GM21390 (cell line): Measurements from ENCODE around the gene MAP2K6.

Experiments
- ATAC-seq: cut with Tn5 transposase; IDR thresholded peaks from one replicate; pipeline ENCODE4 v1.9.1; 2021; ENCODE audit not compliant: unreplicated experiment

The MAP2K6 gene

GRCh38 chr17:69425978-69426377 lies 11.5 kb downstream of the MAP2K6 start:
- ATAC-seq, result no peak

DNA sequence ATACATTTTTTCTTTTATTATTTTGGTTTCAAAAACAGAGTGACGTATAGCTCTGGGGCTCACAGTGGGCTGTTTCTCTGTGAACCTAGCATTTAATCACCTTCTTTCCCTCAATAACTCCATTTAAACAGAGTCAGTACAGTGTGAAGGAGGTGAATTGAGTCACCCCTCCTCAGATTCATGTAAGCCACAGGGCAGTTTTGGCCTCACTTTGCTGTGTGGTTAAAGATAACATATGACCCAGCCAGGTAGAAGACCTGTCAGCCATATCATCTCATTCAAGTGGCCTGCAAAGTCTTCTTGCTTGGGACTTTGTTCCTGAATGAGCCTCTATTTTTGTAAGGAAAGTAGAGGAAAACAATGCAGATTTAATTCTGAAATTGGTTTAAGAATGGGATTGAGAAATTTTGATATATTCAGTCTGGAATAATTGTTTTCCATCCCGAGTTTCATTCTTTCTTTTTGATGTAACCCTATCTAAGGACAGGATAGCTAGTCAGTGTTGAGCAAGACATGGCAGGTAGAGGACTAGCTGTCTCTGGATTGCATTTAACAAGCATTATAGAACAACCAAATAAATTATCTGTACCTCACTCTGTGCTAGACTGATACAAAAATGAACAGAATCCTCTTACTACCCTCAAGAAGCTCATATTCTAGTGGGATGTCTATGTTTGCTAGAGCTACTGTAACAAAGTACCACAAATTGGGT lies 13.1 kb downstream of the MAP2K6 start:
- no peak for ATAC-seq

- peak; percentile 47 for ATAC-seq
Measured at GRCh38 chr17:69428252-69428980, 13.9 kb downstream of the MAP2K6 start.

GRCh38 chr17:69430488-69430887 lies 16.0 kb downstream of the MAP2K6 start:
- peak; percentile 73 for ATAC-seq

DNA sequence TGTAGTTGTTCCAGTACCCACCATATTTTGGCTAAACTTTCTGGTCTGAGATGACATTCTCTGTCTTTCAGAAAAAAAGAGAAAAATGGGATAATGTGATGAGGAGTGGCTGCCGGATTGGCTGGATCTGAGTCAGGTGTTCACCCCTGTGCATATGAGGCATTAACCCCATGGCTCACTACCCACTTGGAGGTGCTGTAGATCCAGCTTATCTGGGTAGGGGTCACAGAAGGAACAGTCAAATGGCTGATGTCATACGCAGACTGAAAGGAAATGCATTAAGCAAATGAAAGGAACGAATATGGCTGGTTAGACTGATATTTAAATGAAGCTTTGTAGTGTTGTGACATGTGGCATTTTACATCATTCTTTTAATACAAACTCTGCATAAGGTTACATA lies 17.3 kb downstream of the MAP2K6 start:
- ATAC-seq, result no peak

GRCh38 chr17:69433093-69433492 lies 18.6 kb downstream of the MAP2K6 start:
- ATAC-seq, result no peak

GRCh38 chr17:69434164-69434579 lies 19.7 kb downstream of the MAP2K6 start:
- no peak for ATAC-seq

GRCh38 chr17:69435971-69436696 lies 21.6 kb downstream of the MAP2K6 start:
- ATAC-seq, result no peak

GRCh38 chr17:69437475-69437874 lies 23.0 kb downstream of the MAP2K6 start:
- ATAC-seq, result no peak

DNA sequence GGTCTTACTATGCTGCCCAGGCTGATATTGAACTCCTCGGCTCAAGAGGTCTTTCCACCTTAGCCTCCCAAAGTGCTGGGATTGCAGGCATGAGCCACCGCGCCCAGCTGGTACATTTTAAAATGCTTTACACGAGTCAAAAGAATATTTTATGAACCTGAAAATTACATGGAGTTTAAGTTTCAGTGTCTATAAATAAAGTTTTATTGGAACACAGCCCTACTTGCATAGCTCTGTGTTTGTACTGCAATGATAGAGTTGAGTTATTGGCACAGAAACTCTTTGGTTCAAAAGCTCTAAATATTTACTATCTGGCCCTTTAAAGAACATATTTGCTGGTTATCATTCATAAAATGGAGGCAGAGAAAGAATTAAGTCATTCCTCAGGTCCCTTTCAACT lies 24.3 kb downstream of the MAP2K6 start:
- no peak for ATAC-seq

- no peak for ATAC-seq
Measured at GRCh38 chr17:69441179-69441578, 26.7 kb downstream of the MAP2K6 start.

DNA sequence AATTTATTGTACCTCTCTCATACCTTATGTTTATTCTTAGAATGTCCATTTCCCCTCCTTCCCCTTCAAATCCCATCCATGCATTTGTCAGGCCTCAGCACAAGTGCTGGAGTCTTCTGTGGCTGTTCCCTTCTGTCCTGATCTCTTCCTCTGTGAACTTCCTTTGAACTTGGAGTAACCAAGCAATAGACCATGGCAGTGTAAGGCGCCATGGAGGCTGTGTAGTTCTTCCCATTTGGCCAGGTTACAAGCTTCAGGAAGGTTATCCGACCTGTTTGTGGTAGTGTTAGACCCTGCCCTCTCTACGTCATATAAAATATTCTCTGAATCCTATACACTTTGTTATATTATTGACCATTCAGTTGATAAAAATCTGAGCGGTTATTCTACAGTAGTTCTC lies 28.6 kb downstream of the MAP2K6 start:
- ATAC-seq, result no peak

GRCh38 chr17:69444023-69444422 lies 29.5 kb downstream of the MAP2K6 start:
- no peak for ATAC-seq

GRCh38 chr17:69445132-69445531 lies 30.6 kb downstream of the MAP2K6 start:
- ATAC-seq, result no peak

DNA sequence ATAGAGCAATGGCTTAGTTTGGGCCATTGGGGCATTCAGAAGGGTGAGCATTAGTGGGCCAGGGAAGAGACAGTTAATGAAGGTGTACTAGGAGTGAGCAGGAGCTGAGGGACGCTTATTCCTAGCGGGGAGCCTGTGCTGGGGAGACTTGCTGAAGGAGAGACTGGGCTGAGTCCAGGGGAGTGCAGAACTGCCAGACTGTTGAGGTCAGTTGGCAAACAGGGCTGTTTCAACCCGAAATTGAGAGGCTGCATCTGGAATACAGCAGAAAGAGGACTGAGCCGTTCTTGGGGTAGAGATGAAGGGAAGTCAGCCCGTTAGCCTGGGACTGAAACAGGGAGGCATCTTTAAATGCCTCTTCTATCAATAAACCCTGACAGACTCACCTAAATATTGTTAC lies 33.2 kb downstream of the MAP2K6 start:
- ATAC-seq, result no peak

DNA sequence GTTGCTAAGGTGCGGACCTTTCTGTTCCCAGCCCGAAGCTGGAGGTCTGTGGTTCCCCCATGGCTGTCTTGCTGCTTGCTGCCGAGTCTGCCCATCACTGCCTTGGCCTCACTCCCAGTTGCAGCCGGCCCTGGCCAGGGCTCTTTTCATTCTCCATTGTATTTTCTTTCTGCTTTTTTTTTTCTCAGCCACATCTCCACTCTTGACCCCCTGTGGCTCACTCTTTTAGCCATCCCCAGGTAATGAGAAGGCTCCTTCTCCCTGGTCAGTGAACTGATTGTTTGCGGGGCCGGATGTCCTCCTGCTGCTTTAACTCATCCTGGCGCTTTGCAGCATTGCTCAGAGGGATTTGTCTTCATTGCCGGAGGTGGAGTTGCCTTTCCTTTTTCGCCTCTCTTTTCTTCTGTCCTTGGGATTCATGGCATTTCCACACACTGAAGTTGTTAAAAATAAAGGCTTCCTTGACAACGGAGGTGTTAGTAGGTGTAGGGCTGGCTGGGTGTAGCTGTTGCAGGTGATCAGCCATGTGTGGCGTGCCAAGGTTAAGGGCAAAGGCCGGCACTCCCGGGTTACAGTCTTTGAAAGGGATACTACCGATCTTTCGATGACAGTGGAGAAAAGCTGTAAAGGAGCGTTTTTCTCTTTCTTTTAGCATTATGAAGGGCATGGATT lies 34.1 kb downstream of the MAP2K6 start:
- no peak for ATAC-seq

- ATAC-seq, result no peak
Measured at GRCh38 chr17:69450131-69450530, 35.6 kb downstream of the MAP2K6 start.

- ATAC-seq, result peak; percentile 18
Measured at GRCh38 chr17:69450918-69451317, 36.4 kb downstream of the MAP2K6 start.

GRCh38 chr17:69451416-69452394 lies 37.2 kb downstream of the MAP2K6 start:
- peak; percentile 95 for ATAC-seq

DNA sequence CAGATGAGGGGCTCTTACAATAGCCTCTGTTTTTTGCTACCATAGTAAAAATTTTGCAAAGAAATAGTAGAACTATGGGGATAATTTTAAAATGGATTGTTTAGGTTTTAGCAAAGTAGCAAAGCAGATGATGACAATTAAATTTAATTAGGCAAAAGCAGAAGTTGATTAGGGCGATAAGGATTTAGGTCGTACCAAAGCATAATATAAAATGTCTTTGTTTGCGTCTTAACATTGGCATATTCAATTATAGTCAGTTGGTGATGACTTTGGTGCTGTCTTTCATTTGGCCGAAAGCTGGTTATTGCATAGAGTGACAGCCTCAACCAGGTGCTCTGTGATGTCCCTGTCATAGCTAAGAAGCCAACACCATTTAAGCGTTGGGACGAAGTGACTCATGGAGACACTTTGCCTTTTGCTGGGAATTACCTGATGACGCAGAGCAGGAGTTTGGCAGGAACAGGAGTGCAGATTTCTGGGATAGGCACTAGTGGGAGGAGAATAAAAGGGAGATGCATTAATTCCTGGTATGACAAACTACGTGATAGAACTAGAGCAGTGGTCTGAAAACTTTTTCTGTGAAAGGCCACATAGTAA lies 38.3 kb downstream of the MAP2K6 start:
- ATAC-seq, result no peak
